Neutrophil (primary cell): ENCODE measurements around the gene ATP9B.
A peak's percentile ranks its signal among the peaks of the same experiment; 100 is the strongest.

ENCODE experiments used
- H3K27ac ChIP-seq: fragments of 200-600 bp; sonication (generic); 2 replicates; pipeline ENCODE4 v1.5.1; 2016; ENCODE audit warnings: mild to moderate bottlenecking, moderate library complexity
- H3K27me3 ChIP-seq: fragments of 200-600 bp; sonication (generic); 2 replicates; pipeline ENCODE4 v1.6.0; 2016; ENCODE audit warnings: mild to moderate bottlenecking
- H3K36me3 ChIP-seq: fragments of 200-600 bp; sonication (generic); 2 replicates; pipeline ENCODE4 v1.5.1; 2017
- H3K4me1 ChIP-seq, 2 experiments: fragments of 200-600 bp in 1 of 2; sonication (generic) in 1 of 2; 1 replicate in 1 of 2; 2 replicates in 1 of 2; pipeline versions ENCODE4 v1.5.1 to v1.6.1; 2013 to 2016; ENCODE audit warnings: low read depth in 1 of 2, low read length in 1 of 2, mild to moderate bottlenecking in 1 of 2, moderate library complexity in 1 of 2; ENCODE audit not compliant: control insufficient read depth in 1 of 2, insufficient read depth in 1 of 2
- H3K4me3 ChIP-seq, 2 experiments: fragments of 200-600 bp in 1 of 2; sonication (generic) in 1 of 2; 1 replicate in 1 of 2; 2 replicates in 1 of 2; pipeline ENCODE4 v1.5.1; 2013 to 2016; ENCODE audit warnings: low read depth in 1 of 2, low read length in 1 of 2, mild to moderate bottlenecking in 1 of 2, moderate library complexity in 1 of 2
- H3K9me3 ChIP-seq: fragments of 200-600 bp; sonication (generic); 2 replicates; pipeline ENCODE4 v1.5.1; 2016
- CTCF ChIP-seq: fragments of 200-600 bp; sonication (generic); IDR thresholded peaks from 2 replicates; pipeline ENCODE4 v1.5.1; 2016; ENCODE audit warnings: antibody characterized with exemption

Gene ATP9B

DNA sequence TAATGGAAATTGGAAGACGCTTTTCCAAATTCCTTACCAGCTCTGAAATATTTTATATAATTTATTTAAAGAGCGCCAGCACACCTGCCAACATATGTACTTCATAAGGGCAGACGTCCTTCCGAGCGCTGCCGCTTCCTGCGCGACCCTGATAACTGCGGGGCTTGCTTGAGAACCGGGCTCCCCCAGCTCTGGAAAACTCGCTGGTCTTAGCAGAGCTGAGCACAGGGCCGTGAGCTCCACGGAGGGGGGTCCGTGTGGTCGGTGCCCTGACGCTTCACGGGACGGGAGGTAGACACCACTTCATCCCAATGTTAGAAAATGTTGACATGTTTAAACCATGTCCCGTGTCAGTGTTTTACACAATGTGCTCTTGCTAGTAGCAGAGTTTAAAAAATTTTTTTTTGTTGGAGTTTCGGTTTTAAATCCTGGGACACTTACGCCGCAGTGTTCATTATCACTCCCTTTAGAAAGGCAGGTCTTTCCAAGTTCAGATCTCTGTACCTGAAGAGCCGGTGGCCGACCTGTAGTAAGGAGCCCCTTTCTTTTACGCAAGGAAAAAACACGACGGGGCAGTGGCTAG is 328.1 kb downstream of the ATP9B start:
- Histone ChIP-seq H3K27me3 (peaks cover 99% of the 10 kb centered on the region), H3K9me3 (no peaks in the 10 kb centered on the region), H3K36me3 (no peaks in the 10 kb centered on the region), H3K27ac (no peak overlapping the region), H3K4me3 (no peak overlapping the region), H3K4me1 (peaks cover 12 to 43% of the 10 kb centered on the region in 2 experiments)
- TF ChIP-seq CTCF: no peak

GRCh38 chr18:79397830-79398761 is 328.9 kb downstream of the ATP9B start:
- Histone ChIP-seq H3K36me3 (no peaks in the 10 kb centered on the region), H3K27me3 (peaks cover 99% of the 10 kb centered on the region), H3K27ac (no peak overlapping the region), H3K4me3 (no peak overlapping the region), H3K9me3 (no peaks in the 10 kb centered on the region), H3K4me1 (peaks cover 19 to 46% of the 10 kb centered on the region in 2 experiments)
- TF ChIP-seq CTCF: no peak

DNA sequence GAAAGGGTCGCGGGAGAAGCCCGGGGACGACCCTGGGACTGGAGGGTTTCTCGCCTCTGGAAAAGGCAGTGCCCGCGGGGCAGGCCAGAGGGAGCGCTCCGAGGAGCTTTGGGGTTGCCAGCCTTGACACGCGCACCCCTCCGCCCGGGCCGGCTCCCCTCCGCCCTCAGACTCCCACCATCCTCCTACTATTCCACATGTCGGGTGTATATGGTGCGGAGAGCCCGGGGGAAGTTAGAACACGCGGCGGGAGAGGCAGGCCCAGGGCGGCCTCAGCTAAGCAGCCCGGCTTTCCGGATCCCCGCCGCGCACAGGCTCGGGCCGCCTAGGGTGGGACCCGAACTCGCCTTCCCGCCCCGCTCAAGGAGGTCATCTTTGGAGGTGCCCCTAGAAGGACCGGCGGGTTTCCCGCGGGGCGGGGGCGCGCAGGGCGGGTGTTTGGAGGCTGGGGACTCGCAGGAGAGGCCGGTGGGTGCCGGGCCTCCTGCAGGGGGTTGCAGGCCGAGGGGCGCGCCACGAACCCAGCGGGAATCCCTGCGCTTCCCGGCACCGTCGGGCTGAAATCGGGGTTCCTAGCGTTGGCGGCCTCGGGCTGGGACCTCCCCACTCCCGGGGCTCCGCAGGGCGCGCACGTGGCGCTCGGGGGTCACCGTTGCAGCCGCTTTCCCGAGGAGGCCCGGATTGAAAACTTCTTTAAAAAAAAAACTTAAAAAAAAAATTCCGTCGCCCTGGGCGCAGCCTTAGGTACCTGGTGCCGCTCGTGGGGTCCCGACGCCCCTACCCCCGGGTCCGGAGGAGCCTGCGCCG is 330.3 kb downstream of the ATP9B start:
- peak overlapping the region; percentile 64 for H3K27ac ChIP-seq
- H3K36me3 ChIP-seq: no peaks in the 10 kb centered on the region
- H3K9me3 ChIP-seq: no peaks in the 10 kb centered on the region
- peaks cover 99% of the 10 kb centered on the region for H3K27me3 ChIP-seq
- TF ChIP-seq CTCF: no peak
- peaks cover 24 to 46% of the 10 kb centered on the region in 2 experiments for H3K4me1 ChIP-seq
- peak overlapping the region; percentile 68 to 92 for H3K4me3 ChIP-seq

- Histone ChIP-seq H3K4me3 (peak overlapping the region; percentile 68 to 92), H3K27me3 (peaks cover 95% of the 10 kb centered on the region), H3K4me1 (peaks cover 22 to 40% of the 10 kb centered on the region in 2 experiments)
These were observed 330.9 kb downstream of the ATP9B start for GRCh38 chr18:79400091-79400590.

More at GRCh38 chr18:79400091-79400590, 330.9 kb downstream of the ATP9B start:
- H3K9me3 ChIP-seq: no peaks in the 10 kb centered on the region
- no peak for TF ChIP-seq CTCF
- no peaks in the 10 kb centered on the region for H3K36me3 ChIP-seq
- peak overlapping the region; percentile 64 for H3K27ac ChIP-seq
